ENCODE results near the gene FAM117B.
A peak's percentile ranks its signal among the peaks of the same experiment; 100 is the strongest.
"Not testable (repeated sequence)": the region's sequence is repeated elsewhere in the genome, so short reads cannot be mapped to it uniquely, and the experiment has no call there.

FAM117B gene

GRCh38 chr2:202700075-202700901 is 65.5 kb downstream of the FAM117B start:
- peak overlapping the region in 1 of 2 donors; percentile 28 for H3K4me3 Mint-ChIP-seq
- peaks cover 0 to 2% of the 10 kb centered on the region in 2 donors for H3K9me3 Mint-ChIP-seq
- peak overlapping the region; percentile 60 for H3K27ac Mint-ChIP-seq
- no peak for DNase-seq
- ATAC-seq (replicated peaks) = peak in 1 of 2 donors; percentile 27
- peaks cover 9 to 17% of the 10 kb centered on the region in 2 donors for H3K36me3 Mint-ChIP-seq
- peaks cover 20 to 56% of the 10 kb centered on the region in 2 donors for H3K4me1 Mint-ChIP-seq
- no peaks in the 10 kb centered on the region for H3K27me3 Mint-ChIP-seq

- peaks cover 0 to 2% of the 10 kb centered on the region in 2 donors for H3K9me3 Mint-ChIP-seq
- H3K4me1 Mint-ChIP-seq = peaks cover 24 to 62% of the 10 kb centered on the region in 2 donors
- ATAC-seq (replicated peaks) (no peak), DNase-seq (no peak)
- H3K27ac Mint-ChIP-seq = no peak overlapping the region
- peaks cover 10 to 13% of the 10 kb centered on the region in 2 donors for H3K36me3 Mint-ChIP-seq
- no peaks in the 10 kb centered on the region for H3K27me3 Mint-ChIP-seq
- H3K4me3 Mint-ChIP-seq = no peak overlapping the region
Measured at GRCh38 chr2:202703091-202703490, 68.3 kb downstream of the FAM117B start.

GRCh38 chr2:202704248-202704647 is 69.5 kb downstream of the FAM117B start:
- no peak for ATAC-seq (replicated peaks)
- no peak for DNase-seq
- H3K36me3 Mint-ChIP-seq = peaks cover 15 to 21% of the 10 kb centered on the region in 2 donors
- no peak overlapping the region for H3K4me3 Mint-ChIP-seq
- H3K27me3 Mint-ChIP-seq = no peaks in the 10 kb centered on the region
- peaks cover 25 to 71% of the 10 kb centered on the region in 2 donors for H3K4me1 Mint-ChIP-seq
- peaks cover 2 to 5% of the 10 kb centered on the region in 2 donors for H3K9me3 Mint-ChIP-seq
- no peak overlapping the region for H3K27ac Mint-ChIP-seq

GRCh38 chr2:202705446-202706020 is 70.8 kb downstream of the FAM117B start:
- ATAC-seq (replicated peaks) (no peak), DNase-seq (no peak)
- no peak overlapping the region for H3K4me3 Mint-ChIP-seq
- peaks cover 2 to 5% of the 10 kb centered on the region in 2 donors for H3K9me3 Mint-ChIP-seq
- peak overlapping the region; percentile 53 for H3K27ac Mint-ChIP-seq
- H3K4me1 Mint-ChIP-seq = peaks cover 18 to 63% of the 10 kb centered on the region in 2 donors
- H3K27me3 Mint-ChIP-seq = no peaks in the 10 kb centered on the region
- H3K36me3 Mint-ChIP-seq = peaks cover 18 to 25% of the 10 kb centered on the region in 2 donors

DNA sequence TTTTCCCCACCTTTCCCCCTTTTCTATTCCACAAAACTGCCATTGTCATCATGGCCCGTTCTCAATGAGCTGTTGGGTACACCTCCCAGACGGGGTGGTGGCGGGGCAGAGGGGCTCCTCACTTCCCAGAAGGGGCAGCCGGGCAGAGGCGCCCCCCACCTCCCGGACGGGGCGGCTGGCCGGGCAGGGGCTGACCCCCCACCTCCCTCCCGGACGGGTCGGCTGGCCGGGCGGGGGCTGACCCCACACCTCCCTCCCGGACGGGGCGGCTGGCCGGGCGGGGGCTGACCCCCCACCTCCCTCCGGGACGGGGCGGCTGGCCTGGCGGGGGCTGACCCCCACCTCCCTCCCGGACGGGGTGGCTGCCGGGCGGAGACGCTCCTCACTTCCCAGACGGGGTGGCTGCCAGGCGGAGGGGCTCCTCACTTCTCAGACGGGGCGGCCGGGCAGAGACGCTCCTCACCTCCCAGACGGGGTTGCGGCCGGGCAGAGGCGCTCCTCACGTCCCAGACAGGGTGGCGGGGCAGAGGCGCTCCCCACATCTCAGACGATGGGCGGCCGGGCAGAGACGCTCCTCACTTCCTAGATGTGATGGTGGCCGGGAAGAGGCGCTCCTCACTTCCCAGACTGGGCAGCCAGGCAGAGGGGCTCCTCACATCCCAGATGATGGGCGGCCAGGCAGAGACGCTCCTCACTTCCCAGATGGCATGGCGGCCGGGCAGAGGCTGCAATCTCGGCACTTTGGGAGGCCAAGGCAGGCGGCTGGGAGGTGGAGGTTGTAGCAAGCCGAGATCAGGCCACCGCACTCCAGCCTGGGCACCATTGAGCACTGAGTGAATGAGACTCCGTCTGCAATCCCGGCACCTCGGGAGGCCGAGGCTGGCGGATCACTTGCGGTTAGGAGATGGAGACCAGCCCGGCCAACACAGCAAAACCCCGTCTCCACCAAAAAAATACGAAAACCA is 80.5 kb downstream of the FAM117B start:
- H3K27ac Mint-ChIP-seq; H3K4me3 Mint-ChIP-seq; ATAC-seq (replicated peaks); H3K27me3 Mint-ChIP-seq; DNase-seq: not testable (repeated sequence)
- Mint-ChIP-seq H3K9me3 (peaks cover 25 to 26% of the 10 kb centered on the region in 2 donors), H3K36me3 (peaks cover 35% of the 10 kb centered on the region in 2 donors), H3K4me1 (peaks cover 25 to 64% of the 10 kb centered on the region in 2 donors)

DNA sequence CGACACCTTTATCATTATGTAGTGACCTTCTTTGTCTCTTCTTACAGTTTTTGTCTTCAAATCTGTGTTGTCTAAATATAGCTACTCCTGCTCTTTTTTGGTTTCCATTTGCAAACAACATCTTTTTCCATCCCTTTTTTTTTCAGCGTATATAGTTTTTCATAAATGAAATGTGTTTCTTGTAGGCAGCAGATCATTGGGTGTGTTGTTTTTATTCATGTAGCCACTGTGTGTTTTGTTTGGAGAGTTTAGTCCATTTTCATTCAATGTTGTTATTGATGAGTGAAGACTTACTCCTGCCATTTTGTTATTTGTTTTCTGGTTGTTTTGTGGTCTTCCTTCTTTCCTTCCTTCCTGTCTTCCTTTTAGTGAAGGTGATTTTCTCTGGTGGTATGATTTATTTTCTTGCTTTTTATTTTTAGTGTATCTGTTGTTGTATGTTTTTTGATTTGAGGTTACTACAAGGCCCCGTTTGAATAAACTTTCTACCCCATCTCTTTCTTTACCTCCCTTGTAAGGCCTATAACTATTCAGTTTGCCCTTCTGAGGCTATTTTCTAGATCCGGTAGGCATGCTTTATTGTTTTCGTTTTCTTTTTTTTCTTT is 81.4 kb downstream of the FAM117B start:
- H3K4me3 Mint-ChIP-seq = peak overlapping the region in 1 of 2 donors; percentile 2
- H3K36me3 Mint-ChIP-seq = peaks cover 35% of the 10 kb centered on the region in 2 donors
- ATAC-seq (replicated peaks) (no peak), DNase-seq (no peak)
- H3K4me1 Mint-ChIP-seq = peaks cover 21 to 55% of the 10 kb centered on the region in 2 donors
- peak overlapping the region; percentile 11 for H3K27ac Mint-ChIP-seq
- H3K9me3 Mint-ChIP-seq = peaks cover 25 to 26% of the 10 kb centered on the region in 2 donors
- no peaks in the 10 kb centered on the region for H3K27me3 Mint-ChIP-seq

DNA sequence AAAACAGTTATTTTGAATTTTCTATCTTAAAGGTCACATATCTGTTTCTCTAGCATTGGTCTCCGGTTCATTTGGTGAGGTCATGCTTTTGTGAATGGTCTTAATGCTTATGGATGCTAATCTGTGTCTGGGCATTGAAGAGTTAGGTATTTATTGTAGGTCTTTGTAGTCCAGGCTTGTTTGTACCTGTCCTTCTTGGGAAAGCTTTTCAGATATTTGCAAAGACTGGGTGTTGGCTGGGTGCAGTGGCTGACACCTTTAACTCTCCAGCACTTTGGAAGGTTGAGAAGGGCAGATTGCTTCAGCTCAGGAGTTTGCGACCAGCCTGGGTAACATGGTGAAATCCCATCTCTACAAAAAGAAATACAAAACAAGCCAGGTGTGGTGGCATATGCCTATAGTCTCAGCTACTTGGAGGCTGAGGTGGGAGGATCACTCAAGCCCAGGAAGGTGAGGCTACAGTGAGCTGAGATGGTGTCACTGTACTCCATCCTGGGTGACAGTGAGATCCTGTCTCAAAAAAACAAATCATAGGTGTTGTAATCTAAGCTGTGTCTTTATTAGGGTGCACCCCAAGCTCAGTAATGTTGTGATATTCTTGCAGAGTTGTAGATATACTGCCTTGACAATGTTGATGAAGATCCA is 82.3 kb downstream of the FAM117B start:
- Mint-ChIP-seq H3K4me3 (no peak overlapping the region), H3K4me1 (peaks cover 17 to 47% of the 10 kb centered on the region in 2 donors), H3K27me3 (no peaks in the 10 kb centered on the region), H3K27ac (peak overlapping the region; percentile 11), H3K36me3 (peaks cover 28 to 34% of the 10 kb centered on the region in 2 donors), H3K9me3 (peaks cover 21 to 26% of the 10 kb centered on the region in 2 donors)
- ATAC-seq (replicated peaks) (no peak), DNase-seq (no peak)

GRCh38 chr2:202717598-202718310 is 83.0 kb downstream of the FAM117B start:
- Mint-ChIP-seq H3K27me3 (no peaks in the 10 kb centered on the region), H3K9me3 (peaks cover 17 to 21% of the 10 kb centered on the region in 2 donors), H3K36me3 (peaks cover 21 to 27% of the 10 kb centered on the region in 2 donors), H3K27ac (peak overlapping the region; percentile 38), H3K4me3 (peak overlapping the region in 1 of 2 donors; percentile 30), H3K4me1 (peaks cover 16 to 47% of the 10 kb centered on the region in 2 donors)
- DNase-seq (peak; percentile 5), ATAC-seq (replicated peaks) (peak; percentile 55 to 78)

DNA sequence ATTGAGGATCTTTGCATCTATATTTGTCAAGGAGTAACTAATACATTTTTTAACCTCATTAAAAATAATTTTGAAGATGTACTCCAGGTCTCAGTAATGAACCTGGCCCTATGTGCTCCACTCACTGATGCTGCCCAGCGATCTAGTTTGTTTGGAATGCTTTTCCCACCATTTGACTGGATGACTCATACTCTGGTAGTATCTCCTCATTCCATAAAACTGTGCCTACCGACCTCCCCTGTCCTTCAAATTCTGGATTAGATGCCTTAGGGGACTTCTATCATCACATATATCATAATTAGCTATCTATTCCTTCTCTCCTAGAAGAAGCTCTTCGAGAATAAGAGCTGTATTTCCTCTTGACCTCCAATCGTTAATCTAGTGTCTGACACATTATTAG is 83.8 kb downstream of the FAM117B start:
- no peak for ATAC-seq (replicated peaks)
- Mint-ChIP-seq H3K4me1 (peaks cover 16 to 48% of the 10 kb centered on the region in 2 donors), H3K36me3 (peaks cover 13 to 19% of the 10 kb centered on the region in 2 donors), H3K9me3 (peaks cover 10 to 12% of the 10 kb centered on the region in 2 donors), H3K27ac (peak overlapping the region; percentile 14), H3K27me3 (no peaks in the 10 kb centered on the region), H3K4me3 (no peak overlapping the region)
- no peak for DNase-seq

DNA sequence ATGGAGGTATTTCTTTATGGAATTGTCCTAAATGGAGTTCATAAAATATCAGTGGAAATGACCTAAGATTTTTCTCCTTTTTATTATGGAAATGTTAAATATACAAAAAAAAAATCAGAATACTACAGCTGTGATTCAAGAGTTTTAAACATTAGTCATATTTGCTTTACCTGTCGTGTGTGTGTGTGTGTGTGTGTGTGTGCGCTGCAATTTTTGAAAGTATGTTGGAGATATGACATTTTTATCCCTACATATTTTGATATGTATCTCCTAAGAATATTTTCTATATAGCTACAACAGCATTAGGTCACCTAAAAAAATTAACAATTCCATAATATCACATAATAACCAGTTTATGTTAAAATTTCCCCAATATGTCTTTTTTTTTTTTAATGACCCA is 85.5 kb downstream of the FAM117B start:
- H3K4me1 Mint-ChIP-seq = peaks cover 16 to 49% of the 10 kb centered on the region in 2 donors

GRCh38 chr2:202721621-202722020 is 86.9 kb downstream of the FAM117B start:
- Mint-ChIP-seq H3K27ac (no peak overlapping the region), H3K9me3 (peaks cover 4 to 5% of the 10 kb centered on the region in 2 donors), H3K4me3 (no peak overlapping the region), H3K27me3 (no peaks in the 10 kb centered on the region), H3K36me3 (peaks cover 8 to 9% of the 10 kb centered on the region in 2 donors), H3K4me1 (peaks cover 14 to 43% of the 10 kb centered on the region in 2 donors)
- no peak for DNase-seq
- no peak for ATAC-seq (replicated peaks)

More for the DNA sequence above, 85.5 kb downstream of the FAM117B start:
- peaks cover 13 to 17% of the 10 kb centered on the region in 2 donors for H3K36me3 Mint-ChIP-seq
- H3K27ac Mint-ChIP-seq = no peak overlapping the region
- no peak for ATAC-seq (replicated peaks)
- H3K4me3 Mint-ChIP-seq = no peak overlapping the region
- H3K27me3 Mint-ChIP-seq = no peaks in the 10 kb centered on the region
- H3K9me3 Mint-ChIP-seq = peaks cover 10 to 12% of the 10 kb centered on the region in 2 donors
- DNase-seq = no peak

DNA sequence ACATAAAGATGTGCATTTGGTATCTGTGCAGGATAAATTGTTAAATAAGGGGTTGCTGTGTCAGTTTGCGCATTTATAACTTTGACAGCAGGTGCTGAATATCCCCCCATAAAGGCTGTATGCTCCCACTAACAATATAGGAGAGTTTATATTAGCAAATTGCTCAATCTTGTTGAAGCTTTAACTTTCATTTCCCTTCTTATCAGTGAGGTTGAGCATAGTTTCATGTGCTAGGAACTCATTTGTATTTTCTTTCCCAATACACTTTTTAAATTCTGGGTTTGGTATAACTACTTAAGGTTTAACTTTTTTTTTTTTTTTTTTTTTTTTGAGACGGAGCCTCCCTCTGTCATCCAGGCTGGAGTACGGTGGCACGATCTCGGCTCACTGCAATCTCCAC is 89.0 kb downstream of the FAM117B start:
- Mint-ChIP-seq H3K4me3 (no peak overlapping the region), H3K27ac (no peak overlapping the region), H3K27me3 (no peaks in the 10 kb centered on the region), H3K4me1 (peaks cover 3 to 27% of the 10 kb centered on the region in 2 donors), H3K36me3 (peaks cover 7 to 11% of the 10 kb centered on the region in 2 donors), H3K9me3 (no peaks in the 10 kb centered on the region)
- ATAC-seq (replicated peaks) = no peak
- DNase-seq = no peak
